Measurements from ENCODE around the gene CHST5.
"Not testable (repeated sequence)": the region's sequence is repeated elsewhere in the genome, so short reads cannot be mapped to it uniquely, and the experiment has no call there.

- TF ChIP-seq CTCF (IDR thresholded peaks at IDR 0.05); ZFX (IDR thresholded peaks at IDR 0.05; ENCODE audit: borderline replicate concordance): not testable (repeated sequence)
Observed at GRCh38 chr16:75548456-75548855, 12.5 kb upstream of the CHST5 start.

All from 22Rv1 (cell line).